GM12874 (cell line): ENCODE results near the gene PRSS16.
A peak's percentile ranks its signal among the peaks of the same experiment; 100 is the strongest.

ENCODE experiments used
- CTCF ChIP-seq: IDR thresholded peaks from 2 replicates; pipeline ENCODE4 v1.5.1; 2011; ENCODE audit warnings: low read depth, mild to moderate bottlenecking, control low read depth, low read length, moderate library complexity; ENCODE audit not compliant: insufficient read depth

Gene PRSS16

DNA sequence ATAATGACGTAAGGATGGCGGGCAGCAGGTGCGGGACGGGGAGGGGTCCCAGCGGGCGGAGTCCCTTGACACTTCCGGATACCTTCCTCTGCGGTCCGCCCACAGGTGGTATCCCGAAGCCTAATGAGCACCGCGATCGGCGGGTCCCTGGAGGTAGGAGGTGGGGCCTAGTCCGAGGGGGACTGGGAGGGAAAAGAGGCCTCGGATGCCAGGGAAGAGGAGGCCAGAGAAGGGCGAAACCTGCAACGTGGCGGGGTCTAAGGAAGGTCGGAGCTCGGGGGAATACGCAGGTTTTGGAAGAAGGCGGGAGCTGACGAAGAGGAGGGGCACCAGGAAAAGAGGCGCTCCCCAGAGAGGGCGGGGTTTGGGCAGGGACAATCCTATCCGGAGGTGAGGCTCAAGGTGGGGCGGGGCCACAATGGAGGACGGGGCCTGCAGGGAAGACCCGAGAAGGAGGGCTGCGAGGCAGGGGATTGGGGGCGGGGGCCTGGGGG, 3.7 kb downstream of the PRSS16 start:
- TF ChIP-seq CTCF, result no peak

- peak; percentile 79 for TF ChIP-seq CTCF
Measured at GRCh38 chr6:27251606-27252251, 4.2 kb downstream of the PRSS16 start.

DNA sequence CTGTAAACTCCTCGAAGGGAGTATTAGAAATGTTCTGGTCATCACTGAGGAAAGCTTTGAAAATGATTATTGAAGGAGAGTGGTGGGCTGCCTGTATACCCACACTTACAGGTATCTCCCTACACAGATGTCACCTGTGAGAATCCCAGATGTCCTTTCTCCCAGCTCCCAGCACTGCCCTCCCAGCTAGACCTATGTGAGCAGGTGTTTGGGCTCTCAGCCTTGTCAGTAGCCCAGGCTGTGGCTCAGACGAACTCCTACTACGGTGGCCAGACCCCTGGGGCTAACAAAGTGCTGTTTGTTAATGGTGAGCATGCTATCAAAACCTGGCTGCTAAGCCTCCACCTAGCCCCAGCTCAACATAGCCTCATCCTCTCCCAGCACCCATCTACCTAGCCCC, 7.1 kb downstream of the PRSS16 start:
- no peak for TF ChIP-seq CTCF

DNA sequence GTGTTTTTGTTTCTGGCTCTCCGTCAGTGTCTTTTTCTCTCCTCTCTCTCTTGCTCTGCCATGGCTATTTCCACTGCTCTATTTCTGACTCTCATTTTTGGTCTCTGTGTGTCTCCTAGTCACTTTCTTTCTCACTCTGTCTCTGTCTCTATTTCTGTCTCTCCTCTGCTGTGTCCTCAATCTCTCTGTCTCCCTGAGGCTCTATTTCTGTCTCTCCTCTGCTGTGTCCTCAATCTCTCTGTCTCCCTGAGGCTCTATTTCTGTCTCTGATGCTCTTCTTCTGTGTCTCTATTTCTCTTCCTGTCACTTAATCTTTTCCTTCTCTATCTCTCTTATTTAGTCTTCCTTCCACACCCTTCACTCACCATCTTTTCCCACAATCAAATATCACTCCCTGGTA, 8.4 kb downstream of the PRSS16 start:
- no peak for TF ChIP-seq CTCF

- TF ChIP-seq CTCF, result no peak
Measured at GRCh38 chr6:27260369-27260768, 12.9 kb downstream of the PRSS16 start.

DNA sequence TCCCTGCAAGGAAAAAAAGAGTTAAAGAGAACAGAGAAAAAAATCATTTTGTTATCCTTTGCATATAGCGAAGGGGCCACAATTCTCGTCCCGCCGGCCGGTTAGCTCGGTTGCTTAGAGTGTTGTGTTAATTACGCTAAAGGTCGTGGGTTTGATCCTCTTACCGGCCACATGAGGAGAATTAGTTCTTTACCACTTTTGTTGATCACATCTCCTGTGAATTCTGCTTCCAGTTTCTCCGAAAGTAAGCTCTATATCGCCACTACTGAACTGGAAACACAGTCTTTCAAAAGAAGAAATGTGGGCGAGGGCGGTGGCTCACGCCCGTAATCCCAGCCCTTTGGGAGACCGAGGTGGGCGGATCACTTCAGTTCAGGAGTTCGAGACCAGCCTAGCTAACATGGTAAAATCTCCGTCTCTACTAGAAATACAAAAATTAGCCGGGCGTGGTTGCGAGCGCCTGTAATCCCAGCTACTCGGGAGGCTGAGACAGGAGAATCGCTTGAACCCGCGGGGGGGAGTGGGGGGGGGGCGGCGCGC, 13.4 kb downstream of the PRSS16 start:
- TF ChIP-seq CTCF, result no peak

DNA sequence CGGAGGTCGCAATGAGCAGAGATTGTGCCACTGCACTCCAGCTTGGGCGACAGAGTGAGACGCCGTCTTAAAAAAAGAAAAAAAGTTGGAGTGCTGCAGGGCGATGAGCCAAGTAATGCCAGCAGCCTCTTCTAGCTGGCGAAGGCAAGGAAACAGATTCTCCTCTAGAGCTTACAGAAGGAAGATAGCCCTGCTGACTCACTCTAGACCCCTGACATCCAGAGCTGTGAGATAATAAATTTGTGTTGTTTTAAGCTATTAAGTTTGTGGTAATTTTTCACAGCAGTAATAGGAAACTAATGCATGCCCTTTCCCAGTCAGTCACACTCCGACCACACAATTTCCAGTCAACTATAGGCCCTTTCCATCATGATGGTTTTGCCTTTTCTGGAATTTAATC, 16.4 kb downstream of the PRSS16 start:
- no peak for TF ChIP-seq CTCF
